ENCODE results near the gene TSHZ1.

GRCh38 chr18:75305984-75306383 lies 95.4 kb downstream of the TSHZ1 start:
- no peak for TF ChIP-seq POLR2AphosphoS5 (IDR thresholded peaks at IDR 0.05; ENCODE audit: low read depth, low read length)
- no peak for TF ChIP-seq TAF1 (IDR thresholded peaks at IDR 0.05; ENCODE audit: borderline replicate concordance, insufficient read depth, low read length)
- TF ChIP-seq REST (IDR thresholded peaks at IDR 0.05; ENCODE audit: insufficient read depth in 1 of 2, low read depth in 2 of 2, low read length in 2 of 2): no peak
- TF ChIP-seq FOXP2 (optimal IDR thresholded peaks at IDR 0.05; ENCODE audit: borderline replicate concordance, extremely low read depth, extremely low read length, insufficient read depth): no peak
